SK-N-SH (cell line): ENCODE data around the gene TMEM62. TPM values are rescaled to one million over a fixed set of nuclear protein-coding genes. Genes with fewer than 3 reads are reported as not detected.

ENCODE experiments used
- CTCF ChIA-PET: fragments of 300-600, 350-600 bp; formaldehyde crosslinking; extraction: SDS; loops from one replicate; lab custom pipeline; 2021; lab: Yijun Ruan, JAX
- POLR2A ChIA-PET: fragments of 350-600 bp; sonication (Branson Sonifier 250); formaldehyde crosslinking; extraction: SDS; loops from one replicate; lab custom pipeline; 2020; ENCODE audit warnings: antibody characterized with exemption, inconsistent platforms; lab: Yijun Ruan, JAX
- DNase-seq: peaks from one replicate; pipeline ENCODE4 v3.0.0; 2012
- H2AFZ ChIP-seq: fragments of 200-600 bp; sonication (generic); 2 replicates; pipeline ENCODE4 v1.8.1; 2016; ENCODE audit warnings: antibody characterized with exemption, mild to moderate bottlenecking, low read depth
- H3F3A ChIP-seq: fragments of 200-600 bp; sonication (generic); replicated peaks from 2 replicates; pipeline ENCODE3; 2016; ENCODE audit warnings: antibody characterized with exemption, mild to moderate bottlenecking; ENCODE audit not compliant: insufficient read depth
- H3K27ac ChIP-seq, 2 experiments: fragments of 200-500 bp in 1 of 2; fragments of 200-600 bp in 1 of 2; sonication (Bioruptor generic) in 1 of 2; sonication (generic), shearing (Covaris generic) in 1 of 2; 2 replicates each; pipeline versions ENCODE4 v1.5.1 to v1.6.1; 2014 to 2016; ENCODE audit warnings: low read depth in 2 of 2, inconsistent platforms in 1 of 2, low read length in 1 of 2, mild to moderate bottlenecking in 1 of 2, mixed read lengths in 1 of 2
- H3K27me3 ChIP-seq: fragments of 200-600 bp; sonication (generic), shearing (Covaris generic); 2 replicates; pipeline ENCODE4 v1.6.1; 2016; ENCODE audit warnings: mixed run types; ENCODE audit not compliant: insufficient read depth
- H3K36me3 ChIP-seq, 2 experiments: fragments of 200-500 bp in 1 of 2; fragments of 200-600 bp in 1 of 2; sonication (Bioruptor generic) in 1 of 2; sonication (generic) in 1 of 2; replicated peaks in 1 of 2; 2 replicates each; pipeline versions ENCODE3 to v1.5.1; 2014 to 2016; ENCODE audit warnings: low read length in 1 of 2, mild to moderate bottlenecking in 1 of 2; ENCODE audit not compliant: insufficient read depth in 2 of 2, control insufficient read depth in 1 of 2
- H3K4me1 ChIP-seq, 2 experiments: fragments of 200-500 bp in 1 of 2; fragments of 200-600 bp in 1 of 2; sonication (Bioruptor generic) in 1 of 2; sonication (generic), shearing (Covaris generic) in 1 of 2; 2 replicates each; pipeline versions ENCODE4 v1.5.1 to v1.6.1; 2014 to 2016; ENCODE audit warnings: low read depth in 1 of 2, low read length in 1 of 2, mixed run types in 1 of 2; ENCODE audit not compliant: insufficient read depth in 2 of 2, control insufficient read depth in 1 of 2
- H3K4me2 ChIP-seq: fragments of 200-600 bp; sonication (generic), shearing (Covaris generic); 2 replicates; pipeline ENCODE4 v1.6.1; 2017; ENCODE audit warnings: mixed run types
- H3K4me3 ChIP-seq, 2 experiments: fragments of 200-500 bp in 1 of 2; fragments of 200-600 bp in 1 of 2; sonication (Bioruptor generic) in 1 of 2; sonication (generic), shearing (Covaris generic) in 1 of 2; 2 replicates each; pipeline versions ENCODE4 v1.5.1 to v1.8.1; 2014 to 2016; ENCODE audit warnings: low read depth in 2 of 2, inconsistent platforms in 1 of 2, low read length in 1 of 2, mild to moderate bottlenecking in 1 of 2, mixed read lengths in 1 of 2, moderate library complexity in 1 of 2
- H3K79me2 ChIP-seq: fragments of 200-600 bp; sonication (generic); 2 replicates; pipeline ENCODE4 v1.8.1; 2017; ENCODE audit warnings: mild to moderate bottlenecking; ENCODE audit not compliant: insufficient read depth
- H3K9ac ChIP-seq: fragments of 200-600 bp; sonication (generic); 2 replicates; pipeline ENCODE4 v1.6.1; 2017; ENCODE audit warnings: mixed run types
- H3K9me2 ChIP-seq: fragments of 200-600 bp; sonication (generic); 2 replicates; pipeline ENCODE4 v1.6.1; 2017; ENCODE audit warnings: mixed run types
- H3K9me3 ChIP-seq: fragments of 200-600 bp; sonication (generic); 2 replicates; pipeline ENCODE4 v1.6.1; 2017; ENCODE audit warnings: mixed run types, mild to moderate bottlenecking, moderate library complexity
- H4K20me1 ChIP-seq: fragments of 200-600 bp; sonication (generic); 2 replicates; pipeline ENCODE4 v1.6.1; 2017; ENCODE audit warnings: mild to moderate bottlenecking, mixed run types; ENCODE audit not compliant: insufficient read depth
- ELF1 ChIP-seq: IDR thresholded peaks from 2 replicates; pipeline ENCODE4 v1.4.0; 2012
- EZH2phosphoT487 ChIP-seq: fragments of 200-600 bp; sonication (generic); IDR thresholded peaks from 2 replicates; pipeline ENCODE4 v1.6.1; 2017; ENCODE audit warnings: low read depth, mixed run types, mild to moderate bottlenecking, antibody characterized with exemption, moderate library complexity, borderline replicate concordance
- FOSL2 ChIP-seq: IDR thresholded peaks from 2 replicates; pipeline ENCODE4 v1.4.0; 2012; ENCODE audit warnings: low read depth, mild to moderate bottlenecking, moderate library complexity, borderline replicate concordance
- FOXJ3 ChIP-seq: sonication (generic); formaldehyde crosslinking; IDR thresholded peaks from 2 replicates; pipeline ENCODE4 v1.5.1; 2020; ENCODE audit warnings: mild to moderate bottlenecking, missing genetic modification reagents
- FOXM1 ChIP-seq: IDR thresholded peaks from 2 replicates; pipeline ENCODE4 v1.4.0; 2012; ENCODE audit warnings: low read depth, mild to moderate bottlenecking
- GABPA ChIP-seq: IDR thresholded peaks from 2 replicates; pipeline ENCODE4 v1.4.0; 2012; ENCODE audit warnings: low read depth, mild to moderate bottlenecking
- GATA2 ChIP-seq: sonication (generic); formaldehyde crosslinking; IDR thresholded peaks from 2 replicates; pipeline ENCODE4 v1.5.0; 2020; ENCODE audit warnings: mild to moderate bottlenecking, missing genetic modification reagents
- MEF2A ChIP-seq: IDR thresholded peaks from 2 replicates; pipeline ENCODE4 v1.4.0; 2012; ENCODE audit warnings: low read depth, borderline replicate concordance
- MXI1 ChIP-seq: IDR thresholded peaks from 2 replicates; pipeline ENCODE4 v1.6.1; 2012; ENCODE audit warnings: mild to moderate bottlenecking, low read depth, low read length, improper control_type of control experiment
- NFIC ChIP-seq: IDR thresholded peaks from 2 replicates; pipeline ENCODE4 v1.4.0; 2012; ENCODE audit warnings: borderline replicate concordance
- POLR2AphosphoS5 ChIP-seq: IDR thresholded peaks from 2 replicates; pipeline ENCODE4 v1.6.1; 2012; ENCODE audit warnings: low read depth, low read length
- RFX5 ChIP-seq: IDR thresholded peaks from 2 replicates; pipeline ENCODE4 v1.6.1; 2012; ENCODE audit warnings: mild to moderate bottlenecking, improper control_type of control experiment, low read length
- RXRA ChIP-seq: IDR thresholded peaks from 2 replicates; pipeline ENCODE4 v1.4.0; 2012; ENCODE audit warnings: low read depth, mild to moderate bottlenecking, borderline replicate concordance
- SIN3A ChIP-seq: IDR thresholded peaks from 2 replicates; pipeline ENCODE4 v1.6.1; 2012; ENCODE audit warnings: low read depth, mild to moderate bottlenecking, low read length, moderate library complexity, borderline replicate concordance
- TAF1 ChIP-seq: IDR thresholded peaks from 2 replicates; pipeline ENCODE4 v1.6.1; 2012; ENCODE audit warnings: low read depth, mild to moderate bottlenecking, low read length, moderate library complexity, borderline replicate concordance
- TCF12 ChIP-seq: IDR thresholded peaks from 2 replicates; pipeline ENCODE4 v1.4.0; 2012
- YY1 ChIP-seq: IDR thresholded peaks from 2 replicates; pipeline ENCODE4 v1.4.0; 2012; ENCODE audit warnings: low read depth, mild to moderate bottlenecking
- WGBS: methylation state at CpG from one replicate; pipeline ENCODE4 v1.1.6; 2017; ENCODE audit warnings: low lambda C conversion rate; 5-methylcytosine and 5-hydroxymethylcytosine counted together
- polyA plus RNA-seq, 3 experiments: library from polyadenylated mRNA; depleted of rRNA; stranded (reverse); fragments of >200 nt; gene quantifications; 2 replicates each; pipeline ENCODE4 v1.2.3, GENCODE V29; 2012
- TF ChIP-seq, protein P1 (sequence below): IDR thresholded peaks from 2 replicates; pipeline ENCODE4 v1.4.0; 2012; ENCODE audit warnings: low read depth, borderline replicate concordance
- TF ChIP-seq, protein P2 (sequence below): IDR thresholded peaks from 2 replicates; pipeline ENCODE4 v1.4.0; 2012; ENCODE audit warnings: low read depth, borderline replicate concordance
- TF ChIP-seq, protein P3 (sequence below): IDR thresholded peaks from 2 replicates; pipeline ENCODE4; 2012
- TF ChIP-seq, protein P4 (sequence below): fragments of 150-350 bp; IDR thresholded peaks from 2 replicates; pipeline ENCODE4 v1.6.1; 2017; ENCODE audit warnings: antibody characterized with exemption, low read length, low read depth, borderline replicate concordance
- TF ChIP-seq, protein P5 (sequence below): IDR thresholded peaks from 2 replicates; pipeline ENCODE4 v1.6.1; 2012; ENCODE audit warnings: mild to moderate bottlenecking, low read depth, low read length, moderate library complexity
- TF ChIP-seq, protein P6 (sequence below): fragments of 150-350 bp; IDR thresholded peaks from 2 replicates; pipeline ENCODE4 v1.6.1; 2016; ENCODE audit warnings: mild to moderate bottlenecking, low read depth, low read length

The TMEM62 gene
- polyA plus RNA-seq (2012; rRNA removed): 3.3 and 4.3 TPM in 2 replicates
- polyA plus RNA-seq (2012; cell fraction: cytosol; rRNA removed): 3.7 and 3.8 TPM in 2 replicates
- 15.0 and 16.8 TPM in 2 replicates for polyA plus RNA-seq (2012; cell fraction: nucleus; rRNA removed)

DNA sequence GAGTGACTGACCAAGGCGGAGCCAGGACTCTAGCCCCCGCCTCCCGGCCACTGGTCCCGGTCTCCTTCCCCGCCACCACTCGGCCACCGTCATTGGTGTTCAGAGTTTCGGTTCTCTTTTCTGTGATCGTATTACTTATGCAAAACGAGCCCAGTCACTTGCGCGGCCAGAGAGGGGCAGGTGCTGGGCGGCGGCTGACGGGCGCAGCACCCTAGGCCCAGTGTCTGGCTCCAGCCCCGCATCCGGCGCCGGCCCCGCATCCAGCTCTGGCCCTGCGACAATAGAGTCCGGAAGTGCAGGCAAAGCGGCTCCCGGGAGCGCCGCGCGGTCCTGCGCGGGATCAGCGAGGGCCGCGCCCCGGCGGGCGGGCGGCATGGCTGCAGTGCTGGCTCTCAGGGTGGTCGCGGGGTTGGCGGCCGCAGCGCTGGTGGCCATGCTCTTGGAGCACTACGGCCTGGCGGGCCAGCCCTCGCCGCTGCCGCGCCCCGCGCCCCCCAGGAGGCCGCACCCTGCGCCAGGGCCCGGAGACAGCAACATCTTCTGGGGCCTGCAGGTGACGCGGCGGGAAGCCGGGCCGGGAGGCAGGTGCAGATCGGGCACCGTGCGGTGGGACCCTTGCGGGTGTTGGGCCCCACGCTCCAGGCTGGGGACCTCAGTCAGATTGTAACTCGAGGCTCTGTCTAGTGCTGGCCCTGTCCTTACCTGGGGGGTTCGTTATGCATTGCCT is at the start of gene TMEM62:
Gene TMEM62 (plus strand): TSS at position 157 of the 727 bp plus-strand sequence. CDS start 217 bp downstream, at position 374.
- Histone ChIP-seq H3K4me3 (peak within 1 kb of the TSS; percentile 78 to 94), H4K20me1 (no peaks in the 10 kb centered on the region), H3K9me3 (no peaks in the 10 kb centered on the region), H3F3A (no peaks in the 10 kb centered on the region), H3K27me3 (no peaks in the 10 kb centered on the region), H3K36me3 (peaks cover 12 to 22% of the 10 kb centered on the region in 2 experiments), H3K4me1 (peaks cover 0 to 3% of the 10 kb centered on the region in 2 experiments; a peak in 2 of 4 replicates), H3K4me2 (peak within 1 kb of the TSS; percentile 93), H2AFZ (peak within 1 kb of the TSS; percentile 99), H3K79me2 (no peaks in the 10 kb centered on the region), H3K27ac (peak within 1 kb of the TSS; percentile 12 to 71; a peak in 2 of 4 replicates), H3K9ac (peak within 1 kb of the TSS; percentile 77), H3K9me2 (no peaks in the 10 kb centered on the region)
- WGBS: under 1% methylated on average over 23 of the region's 66 CpGs
- ChIA-PET POLR2A (no interaction called here), CTCF (interaction anchor here (1.2 to 1.3 kb wide), 2 partner anchors 10 to 12 kb away, joined by 4 to 5 read pairs; no protein-coding TSS in a partner anchor)
- DNase-seq: peak; percentile 90
- TF ChIP-seq RXRA: no peak
- no peak for TF ChIP-seq TCF12
- TF ChIP-seq, protein P1, sequence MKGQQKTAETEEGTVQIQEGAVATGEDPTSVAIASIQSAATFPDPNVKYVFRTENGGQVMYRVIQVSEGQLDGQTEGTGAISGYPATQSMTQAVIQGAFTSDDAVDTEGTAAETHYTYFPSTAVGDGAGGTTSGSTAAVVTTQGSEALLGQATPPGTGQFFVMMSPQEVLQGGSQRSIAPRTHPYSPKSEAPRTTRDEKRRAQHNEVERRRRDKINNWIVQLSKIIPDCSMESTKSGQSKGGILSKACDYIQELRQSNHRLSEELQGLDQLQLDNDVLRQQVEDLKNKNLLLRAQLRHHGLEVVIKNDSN: no peak
- 0 out of 2 replicates have a peak, but pooled peaks have one; percentile 31 for TF ChIP-seq SIN3A
- no peak for TF ChIP-seq FOXM1
- TF ChIP-seq, protein P2, sequence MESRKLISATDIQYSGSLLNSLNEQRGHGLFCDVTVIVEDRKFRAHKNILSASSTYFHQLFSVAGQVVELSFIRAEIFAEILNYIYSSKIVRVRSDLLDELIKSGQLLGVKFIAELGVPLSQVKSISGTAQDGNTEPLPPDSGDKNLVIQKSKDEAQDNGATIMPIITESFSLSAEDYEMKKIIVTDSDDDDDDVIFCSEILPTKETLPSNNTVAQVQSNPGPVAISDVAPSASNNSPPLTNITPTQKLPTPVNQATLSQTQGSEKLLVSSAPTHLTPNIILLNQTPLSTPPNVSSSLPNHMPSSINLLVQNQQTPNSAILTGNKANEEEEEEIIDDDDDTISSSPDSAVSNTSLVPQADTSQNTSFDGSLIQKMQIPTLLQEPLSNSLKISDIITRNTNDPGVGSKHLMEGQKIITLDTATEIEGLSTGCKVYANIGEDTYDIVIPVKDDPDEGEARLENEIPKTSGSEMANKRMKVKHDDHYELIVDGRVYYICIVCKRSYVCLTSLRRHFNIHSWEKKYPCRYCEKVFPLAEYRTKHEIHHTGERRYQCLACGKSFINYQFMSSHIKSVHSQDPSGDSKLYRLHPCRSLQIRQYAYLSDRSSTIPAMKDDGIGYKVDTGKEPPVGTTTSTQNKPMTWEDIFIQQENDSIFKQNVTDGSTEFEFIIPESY: no peak
- peak; percentile 76 for TF ChIP-seq ELF1
- TF ChIP-seq, protein P3, sequence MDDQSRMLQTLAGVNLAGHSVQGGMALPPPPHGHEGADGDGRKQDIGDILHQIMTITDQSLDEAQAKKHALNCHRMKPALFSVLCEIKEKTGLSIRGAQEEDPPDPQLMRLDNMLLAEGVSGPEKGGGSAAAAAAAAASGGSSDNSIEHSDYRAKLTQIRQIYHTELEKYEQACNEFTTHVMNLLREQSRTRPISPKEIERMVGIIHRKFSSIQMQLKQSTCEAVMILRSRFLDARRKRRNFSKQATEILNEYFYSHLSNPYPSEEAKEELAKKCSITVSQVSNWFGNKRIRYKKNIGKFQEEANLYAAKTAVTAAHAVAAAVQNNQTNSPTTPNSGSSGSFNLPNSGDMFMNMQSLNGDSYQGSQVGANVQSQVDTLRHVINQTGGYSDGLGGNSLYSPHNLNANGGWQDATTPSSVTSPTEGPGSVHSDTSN: 0 out of 2 replicates have a peak, but pooled peaks have one; percentile 11
- TF ChIP-seq GABPA: peak; percentile 50
- TF ChIP-seq, protein P4, sequence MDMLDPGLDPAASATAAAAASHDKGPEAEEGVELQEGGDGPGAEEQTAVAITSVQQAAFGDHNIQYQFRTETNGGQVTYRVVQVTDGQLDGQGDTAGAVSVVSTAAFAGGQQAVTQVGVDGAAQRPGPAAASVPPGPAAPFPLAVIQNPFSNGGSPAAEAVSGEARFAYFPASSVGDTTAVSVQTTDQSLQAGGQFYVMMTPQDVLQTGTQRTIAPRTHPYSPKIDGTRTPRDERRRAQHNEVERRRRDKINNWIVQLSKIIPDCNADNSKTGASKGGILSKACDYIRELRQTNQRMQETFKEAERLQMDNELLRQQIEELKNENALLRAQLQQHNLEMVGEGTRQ: no peak
- no peak for TF ChIP-seq FOSL2
- no peak for TF ChIP-seq MEF2A
- TF ChIP-seq TAF1: peak; percentile 45; the same call in 1 of the 2 replicates
- TF ChIP-seq EZH2phosphoT487: no peak
- TF ChIP-seq RFX5: no peak
- TF ChIP-seq FOXJ3: no peak
- no peak for TF ChIP-seq NFIC
- TF ChIP-seq GATA2 (CRISPR knock-in tag): no peak
- TF ChIP-seq MXI1: peak; percentile 24; the same call in 1 of the 2 replicates
- peak; percentile 71 for TF ChIP-seq POLR2AphosphoS5
- no peak for TF ChIP-seq YY1
- TF ChIP-seq, protein P5, sequence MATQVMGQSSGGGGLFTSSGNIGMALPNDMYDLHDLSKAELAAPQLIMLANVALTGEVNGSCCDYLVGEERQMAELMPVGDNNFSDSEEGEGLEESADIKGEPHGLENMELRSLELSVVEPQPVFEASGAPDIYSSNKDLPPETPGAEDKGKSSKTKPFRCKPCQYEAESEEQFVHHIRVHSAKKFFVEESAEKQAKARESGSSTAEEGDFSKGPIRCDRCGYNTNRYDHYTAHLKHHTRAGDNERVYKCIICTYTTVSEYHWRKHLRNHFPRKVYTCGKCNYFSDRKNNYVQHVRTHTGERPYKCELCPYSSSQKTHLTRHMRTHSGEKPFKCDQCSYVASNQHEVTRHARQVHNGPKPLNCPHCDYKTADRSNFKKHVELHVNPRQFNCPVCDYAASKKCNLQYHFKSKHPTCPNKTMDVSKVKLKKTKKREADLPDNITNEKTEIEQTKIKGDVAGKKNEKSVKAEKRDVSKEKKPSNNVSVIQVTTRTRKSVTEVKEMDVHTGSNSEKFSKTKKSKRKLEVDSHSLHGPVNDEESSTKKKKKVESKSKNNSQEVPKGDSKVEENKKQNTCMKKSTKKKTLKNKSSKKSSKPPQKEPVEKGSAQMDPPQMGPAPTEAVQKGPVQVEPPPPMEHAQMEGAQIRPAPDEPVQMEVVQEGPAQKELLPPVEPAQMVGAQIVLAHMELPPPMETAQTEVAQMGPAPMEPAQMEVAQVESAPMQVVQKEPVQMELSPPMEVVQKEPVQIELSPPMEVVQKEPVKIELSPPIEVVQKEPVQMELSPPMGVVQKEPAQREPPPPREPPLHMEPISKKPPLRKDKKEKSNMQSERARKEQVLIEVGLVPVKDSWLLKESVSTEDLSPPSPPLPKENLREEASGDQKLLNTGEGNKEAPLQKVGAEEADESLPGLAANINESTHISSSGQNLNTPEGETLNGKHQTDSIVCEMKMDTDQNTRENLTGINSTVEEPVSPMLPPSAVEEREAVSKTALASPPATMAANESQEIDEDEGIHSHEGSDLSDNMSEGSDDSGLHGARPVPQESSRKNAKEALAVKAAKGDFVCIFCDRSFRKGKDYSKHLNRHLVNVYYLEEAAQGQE: no peak
- TF ChIP-seq, protein P6, sequence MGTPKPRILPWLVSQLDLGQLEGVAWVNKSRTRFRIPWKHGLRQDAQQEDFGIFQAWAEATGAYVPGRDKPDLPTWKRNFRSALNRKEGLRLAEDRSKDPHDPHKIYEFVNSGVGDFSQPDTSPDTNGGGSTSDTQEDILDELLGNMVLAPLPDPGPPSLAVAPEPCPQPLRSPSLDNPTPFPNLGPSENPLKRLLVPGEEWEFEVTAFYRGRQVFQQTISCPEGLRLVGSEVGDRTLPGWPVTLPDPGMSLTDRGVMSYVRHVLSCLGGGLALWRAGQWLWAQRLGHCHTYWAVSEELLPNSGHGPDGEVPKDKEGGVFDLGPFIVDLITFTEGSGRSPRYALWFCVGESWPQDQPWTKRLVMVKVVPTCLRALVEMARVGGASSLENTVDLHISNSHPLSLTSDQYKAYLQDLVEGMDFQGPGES: no peak
